Stimulated activated CD8-positive, alpha-beta memory T cell treated with anti-CD3 and anti-CD28 coated beads, Interleukin-7, amount 100 ng/mL, for 24 hours (primary cell): ENCODE data around the gene PEX14.

Experiments used
- DNase-seq: peaks from one replicate; pipeline ENCODE4 v3.0.0-alpha.2; 2020; ENCODE audit warnings: low read depth

PEX14 gene

DNA sequence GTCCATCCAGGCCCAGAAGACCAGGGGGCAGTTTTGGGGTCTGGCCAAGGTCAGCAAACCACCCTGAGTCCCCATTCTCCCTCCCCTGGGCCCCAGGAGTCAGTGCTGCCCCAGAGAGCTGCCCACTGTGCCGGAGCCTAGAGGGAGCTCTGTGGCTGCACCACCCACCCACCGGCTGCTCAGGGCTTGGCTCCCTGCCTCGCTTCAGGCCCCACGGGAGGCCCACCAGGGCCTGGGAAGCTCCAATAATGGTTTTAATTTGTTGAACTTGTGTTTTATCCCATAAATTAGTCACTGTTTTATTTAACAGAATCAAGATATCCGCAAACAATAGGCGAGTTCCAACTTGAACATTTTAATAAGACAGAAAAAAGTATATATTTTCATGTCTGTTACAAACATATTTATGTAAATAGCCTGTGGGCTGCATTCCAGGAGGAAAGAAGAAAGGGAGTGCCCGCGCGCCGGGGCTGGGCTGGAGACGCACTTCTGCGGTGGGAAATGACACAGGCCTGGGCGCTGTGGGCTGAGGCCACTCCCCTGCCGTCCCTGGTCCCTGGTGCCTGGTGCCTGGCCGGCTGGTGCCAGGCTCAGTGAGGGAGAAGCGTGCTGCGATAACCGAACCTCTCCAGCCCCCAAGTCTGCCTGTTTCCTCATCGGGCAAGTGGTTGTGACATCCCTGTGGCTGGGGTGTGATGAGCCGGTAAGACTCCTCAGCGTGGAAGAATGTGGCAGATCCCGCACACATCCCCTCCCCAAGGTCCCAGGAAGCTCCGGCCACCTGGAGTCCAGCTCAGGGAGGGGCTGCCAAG lies 160.5 kb downstream of the PEX14 start:
- no peak for DNase-seq

- no peak for DNase-seq
These were observed 161.2 kb downstream of the PEX14 start for GRCh38 chr1:10635992-10636391.

DNA sequence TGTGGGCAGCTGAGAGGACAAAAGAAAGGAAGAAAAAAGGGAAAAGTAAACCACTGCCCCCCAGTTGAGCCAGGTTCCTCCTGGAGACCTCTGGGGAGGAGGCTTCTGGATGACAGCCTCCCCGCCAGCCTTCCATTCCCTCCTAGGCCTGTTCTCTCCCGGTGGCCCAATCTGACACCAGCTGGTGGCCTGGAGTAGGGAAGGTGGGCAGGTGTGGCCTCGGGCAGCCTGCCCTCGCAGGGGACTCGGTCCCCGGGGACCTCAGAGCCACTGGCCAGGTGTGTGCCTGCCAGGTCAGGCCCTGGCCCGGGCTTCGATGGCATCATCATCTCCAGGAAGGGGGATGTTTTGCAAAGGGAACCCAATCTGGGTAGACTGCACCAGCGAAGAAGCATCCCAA lies 162.7 kb downstream of the PEX14 start:
- DNase-seq = no peak

GRCh38 chr1:10637834-10638558 lies 163.2 kb downstream of the PEX14 start:
- no peak for DNase-seq

DNA sequence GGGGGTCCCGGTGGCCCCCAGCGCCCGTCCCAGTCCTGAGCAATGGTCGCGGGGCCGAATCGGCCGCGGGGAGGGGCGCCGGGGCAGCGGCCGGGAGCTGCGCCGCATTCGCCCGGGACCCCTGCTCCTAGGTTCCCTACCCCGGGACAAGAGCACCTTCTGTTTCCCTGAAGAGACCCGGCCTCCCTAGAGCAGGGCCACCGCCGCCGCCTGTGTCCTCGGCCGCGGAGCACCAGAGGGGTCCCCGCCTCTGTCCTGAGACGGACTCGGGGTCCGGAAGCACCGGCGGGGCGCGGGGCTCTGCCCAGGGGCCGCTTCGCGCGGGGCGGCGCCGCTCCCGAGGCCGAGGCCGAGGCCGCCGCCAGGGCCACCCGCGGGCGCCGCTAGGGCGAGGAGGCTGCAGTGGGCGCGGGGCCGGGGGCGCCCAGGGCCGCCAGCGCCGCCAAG lies 163.8 kb downstream of the PEX14 start:
- DNase-seq = no peak

DNA sequence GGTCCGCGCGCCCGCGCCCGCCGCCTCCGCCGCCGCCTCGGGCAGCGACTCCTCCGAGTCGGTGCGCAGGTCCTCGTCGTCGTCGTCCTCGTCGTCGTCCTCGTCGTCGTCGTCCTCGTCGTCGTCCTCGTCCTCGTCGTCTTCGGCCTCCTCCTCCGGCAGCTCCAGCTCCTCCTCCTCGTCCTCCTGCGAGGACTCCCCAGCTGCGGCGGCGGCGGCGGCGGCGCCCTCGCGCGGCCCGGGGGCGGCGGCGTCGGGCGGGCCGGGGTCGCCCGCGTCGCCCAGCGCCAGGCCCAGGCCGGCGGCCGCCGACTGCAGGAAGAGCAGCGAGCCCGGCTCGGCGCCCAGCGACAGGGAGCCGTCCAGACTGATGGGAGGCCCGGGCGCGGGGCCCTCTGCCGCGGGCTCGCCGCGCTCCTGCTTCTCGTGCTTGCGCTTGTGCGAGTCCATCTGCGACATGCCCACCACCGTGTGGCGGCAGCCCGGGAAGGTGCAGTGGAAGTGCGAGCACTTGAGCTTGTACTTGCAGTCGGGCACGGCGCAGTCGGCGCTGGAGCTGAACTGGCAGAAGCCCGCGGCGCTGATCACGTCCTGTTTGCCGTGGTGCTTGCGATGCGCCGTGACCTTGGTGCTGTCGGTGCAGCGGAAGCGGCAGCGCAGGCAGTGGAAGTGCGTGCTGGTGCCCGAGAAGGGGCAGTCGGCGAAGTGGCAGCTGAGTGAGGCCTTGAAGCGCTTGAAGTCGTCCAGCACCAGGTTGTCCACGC lies 164.4 kb downstream of the PEX14 start:
- no peak for DNase-seq

DNA sequence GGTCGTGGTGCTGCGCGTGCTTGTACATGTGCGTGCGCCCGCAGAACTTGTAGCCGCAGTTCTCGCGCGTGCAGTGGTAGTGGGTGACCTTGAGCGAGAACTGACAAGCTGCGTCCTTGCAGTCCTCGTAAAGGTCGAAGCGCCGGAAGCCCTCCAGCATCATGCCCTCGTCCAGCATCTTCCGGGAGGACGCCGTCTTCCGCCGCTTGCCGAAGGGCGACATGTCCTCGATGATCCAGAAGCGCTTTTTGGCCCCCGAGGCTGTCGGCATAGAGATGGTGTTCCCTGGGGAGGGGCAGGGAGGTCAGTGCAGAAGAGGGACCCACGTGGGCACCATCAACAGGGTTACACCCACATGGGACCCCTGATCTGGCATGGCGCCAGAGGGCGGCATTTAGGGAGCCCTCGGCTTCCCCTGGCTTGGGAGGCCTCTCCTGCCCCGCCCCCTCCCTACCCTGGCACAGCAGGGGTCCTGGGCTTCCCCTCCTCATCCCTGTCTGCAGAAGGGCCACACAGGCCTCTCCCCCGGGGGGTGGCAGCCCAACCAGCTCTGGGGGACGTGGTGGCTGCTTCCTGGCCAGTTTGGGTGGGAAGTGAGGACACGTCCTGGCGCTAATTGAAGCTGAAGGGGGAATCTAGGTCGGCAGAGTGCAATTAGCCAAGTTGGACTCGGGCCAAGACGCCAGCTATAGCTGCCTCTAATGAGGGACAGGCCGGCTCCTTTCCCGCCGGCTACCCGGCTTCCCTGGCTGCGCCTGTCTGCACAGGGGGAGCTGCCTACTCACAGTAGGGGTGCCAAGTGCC lies 165.2 kb downstream of the PEX14 start:
- DNase-seq = no peak

GRCh38 chr1:10640843-10641553 lies 166.2 kb downstream of the PEX14 start:
- no peak for DNase-seq

DNA sequence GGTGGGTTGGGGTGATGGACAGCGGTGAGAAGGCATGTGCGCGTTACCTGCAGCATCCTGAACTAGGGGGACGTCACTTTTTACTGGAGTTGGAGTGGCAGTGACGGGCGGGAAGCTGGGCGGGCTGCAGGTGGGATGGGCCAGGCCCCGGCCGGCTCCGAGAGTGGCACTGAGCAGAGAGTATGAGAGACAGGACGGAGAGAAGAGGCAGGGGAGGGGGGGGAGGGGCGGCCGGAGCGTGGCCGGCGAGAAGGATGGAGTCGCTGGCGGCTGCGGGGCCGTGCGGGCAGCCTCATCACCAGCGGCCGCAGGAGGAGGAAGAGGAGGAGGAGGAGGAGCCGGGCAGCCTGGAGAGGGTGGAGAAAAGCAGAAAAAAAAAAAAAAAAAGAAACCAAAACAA lies 167.2 kb downstream of the PEX14 start:
- no peak for DNase-seq

- DNase-seq = no peak
These were observed 167.8 kb downstream of the PEX14 start for GRCh38 chr1:10642403-10643080.

DNA sequence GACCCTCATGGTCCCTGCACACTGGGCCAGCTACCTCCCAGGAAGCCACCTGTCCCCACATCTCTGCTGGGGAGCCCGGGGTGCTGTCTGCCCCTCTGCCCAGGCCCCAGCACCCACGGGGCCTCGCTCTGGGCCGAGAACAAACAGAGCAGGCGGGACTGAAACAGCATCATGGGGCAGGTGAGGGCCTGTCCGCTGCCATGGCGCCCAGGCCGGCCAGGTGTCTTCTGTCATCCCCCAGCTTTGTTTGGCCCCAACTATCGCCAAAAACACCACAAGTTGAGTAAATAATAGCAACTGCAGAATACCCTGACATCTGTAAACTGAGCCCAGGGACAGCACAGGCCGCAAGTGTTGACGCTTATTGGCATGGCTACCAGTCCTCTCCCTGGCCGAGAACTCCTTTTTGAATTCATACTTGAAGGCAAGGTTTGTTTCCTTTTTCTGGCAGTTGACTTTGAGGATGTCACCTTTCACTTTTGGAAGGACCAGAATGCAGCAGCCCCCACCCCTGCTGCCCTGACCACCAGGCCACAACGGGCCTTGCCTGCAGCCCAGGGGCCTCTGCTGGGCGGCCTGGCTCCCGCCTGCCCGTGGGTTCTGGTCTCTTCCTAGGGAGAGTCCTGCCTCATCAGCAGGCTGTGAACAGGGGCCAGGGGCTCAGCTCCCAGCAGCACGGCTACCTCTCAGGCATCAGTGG lies 169.0 kb downstream of the PEX14 start:
- DNase-seq = no peak

DNA sequence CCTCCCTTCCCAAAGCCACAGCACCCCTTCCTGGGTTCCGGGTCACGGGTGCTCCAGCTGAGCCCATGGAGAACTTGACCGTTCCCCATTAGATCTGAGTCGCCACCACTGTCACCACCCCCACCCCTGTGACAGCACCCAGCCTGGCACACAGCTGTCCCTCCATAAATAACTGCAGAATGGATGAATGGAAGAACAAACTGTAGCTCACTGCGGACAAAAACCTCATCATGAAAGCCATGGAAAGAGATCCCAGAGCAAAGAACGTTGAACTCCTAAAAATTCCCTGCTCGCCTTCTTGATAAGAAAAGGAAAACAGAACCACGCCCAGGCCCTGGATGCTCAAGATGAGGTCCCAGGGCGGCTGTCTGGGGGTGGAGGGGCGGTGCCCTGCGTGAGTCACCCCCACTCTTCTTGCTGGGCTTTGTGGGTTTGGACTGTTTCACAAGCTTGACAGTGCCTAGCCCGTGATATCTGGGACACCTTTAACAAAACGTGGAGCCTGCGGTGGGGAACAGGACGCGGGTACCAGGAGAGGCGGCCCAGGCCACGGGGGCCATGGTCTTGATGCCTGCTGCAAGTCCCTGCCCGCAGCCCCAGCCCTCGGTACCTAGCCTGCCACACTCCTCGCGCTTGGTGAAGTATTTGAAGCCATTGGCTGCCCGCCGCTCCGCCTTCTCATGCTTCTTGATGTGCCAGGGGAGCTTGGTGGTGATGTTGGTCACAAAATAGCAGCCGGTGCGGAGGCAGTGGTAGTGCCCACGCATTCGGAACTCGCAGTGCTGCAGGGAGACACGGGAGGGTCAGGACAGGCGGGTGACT lies 169.8 kb downstream of the PEX14 start:
- DNase-seq = no peak

GRCh38 chr1:10646347-10646861 lies 171.7 kb downstream of the PEX14 start:
- no peak for DNase-seq

DNA sequence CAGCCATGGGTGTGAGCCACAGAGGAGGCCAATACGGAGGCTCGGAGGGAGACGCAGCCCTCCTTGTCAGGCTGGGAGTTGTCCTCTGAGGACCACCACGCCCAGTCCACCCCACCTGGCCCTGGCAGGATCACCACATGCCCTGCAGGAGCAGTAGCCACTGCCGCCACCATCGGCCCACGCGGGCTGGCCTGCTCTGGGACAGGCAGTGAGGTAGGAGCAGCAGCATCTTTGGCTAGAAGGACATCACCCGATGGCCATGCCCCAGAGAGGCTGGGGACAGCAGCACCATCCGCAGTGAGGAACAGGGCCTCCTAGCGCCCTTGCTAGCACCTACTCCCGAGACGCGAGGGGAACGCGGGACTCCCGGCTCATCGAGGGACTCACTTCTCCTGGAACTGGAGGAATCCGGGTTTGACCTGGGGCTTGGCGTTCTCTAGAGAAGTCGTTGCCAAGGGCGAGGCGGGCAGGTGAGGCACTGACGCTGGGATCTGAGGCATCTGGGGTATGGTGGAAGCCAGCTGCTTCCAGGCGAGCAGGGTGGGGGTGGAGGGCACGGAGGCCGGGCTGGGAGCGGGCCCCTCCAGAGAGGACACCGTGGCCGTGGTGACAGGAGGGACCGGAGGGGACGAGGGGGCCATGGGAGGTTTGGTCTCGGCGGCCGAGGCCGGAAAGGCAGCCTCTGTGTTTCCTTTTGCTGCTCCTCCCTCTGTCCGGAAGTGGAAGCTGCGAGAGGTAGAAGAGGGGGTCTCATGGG lies 172.8 kb downstream of the PEX14 start:
- DNase-seq = no peak

DNA sequence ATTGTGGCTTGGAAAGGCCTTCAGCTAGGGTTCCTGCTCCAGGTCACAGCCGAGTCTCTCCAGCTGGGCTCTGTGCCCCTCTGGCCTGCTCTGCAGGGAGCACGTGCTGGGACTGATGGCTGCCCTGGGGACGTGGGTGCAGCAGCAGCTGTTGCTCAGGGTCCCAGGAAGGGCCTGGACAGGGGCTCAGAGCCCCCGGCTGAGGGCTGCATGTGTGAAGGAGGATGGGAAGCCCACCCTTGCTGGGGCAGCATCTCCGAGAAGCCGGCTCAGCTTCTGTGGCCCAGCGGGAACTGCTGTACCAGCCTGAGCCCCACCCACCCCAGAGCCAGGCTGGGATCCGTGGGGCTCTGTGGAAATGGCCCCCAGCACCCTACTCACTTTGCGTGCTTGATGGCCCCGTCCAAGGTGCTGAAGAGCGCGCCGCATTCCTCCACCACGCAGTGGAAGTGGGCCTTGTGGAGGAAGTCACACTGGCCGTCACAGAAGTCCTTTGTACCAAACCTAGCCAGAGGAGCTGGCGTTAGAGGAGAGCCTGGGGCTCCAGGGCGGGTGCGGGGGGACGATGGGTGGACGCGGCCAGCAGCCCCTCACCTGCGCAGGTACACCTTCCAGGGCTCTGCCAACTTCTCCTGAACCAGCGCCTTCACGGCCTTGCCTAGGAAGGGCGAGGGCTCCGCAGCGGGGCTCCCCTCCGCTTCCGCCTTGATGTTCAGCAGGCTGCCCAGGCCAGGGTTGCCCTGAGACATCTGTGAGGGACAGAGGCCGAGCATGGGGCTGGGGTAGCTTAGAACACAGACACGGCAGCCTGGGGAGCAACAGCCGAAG lies 174.2 kb downstream of the PEX14 start:
- no peak for DNase-seq

- DNase-seq = no peak
These were observed 174.9 kb downstream of the PEX14 start for GRCh38 chr1:10649517-10650201.
